ENCODE data around the gene PYCARD.

Gene PYCARD

GRCh38 chr16:31238041-31238440, 35.5 kb upstream of the PYCARD start:
- TF ChIP-seq Cebpa-rat (IDR thresholded peaks at IDR 0.05), result no peak
- no peak overlapping the region for H3K4me3 ChIP-seq
- peaks cover 23 to 33% (median 26%) of the 10 kb centered on the region in 11 experiments for H3K9me3 ChIP-seq (replicated peaks in 1 of 11)
- H3K4me1 ChIP-seq, result peaks cover 0 to 26% (median 12%) of the 10 kb centered on the region in 10 experiments; a peak in 19 of 20 replicates
- no peaks in the 10 kb centered on the region for H4K20me1 ChIP-seq
- no peaks in the 10 kb centered on the region for H3K27me3 ChIP-seq
- no peak overlapping the region for H3K27ac ChIP-seq
- no peak overlapping the region for H3K4me2 ChIP-seq
- H3K36me3 ChIP-seq, result no peaks in the 10 kb centered on the region; a peak in 1 of 22 replicates
- no peak overlapping the region for H3K9ac ChIP-seq

GRCh38 chr16:31229501-31229900, 26.9 kb upstream of the PYCARD start:
- Histone ChIP-seq H3K4me3 (no peak overlapping the region), H3K27me3 (no peaks in the 10 kb centered on the region), H3K36me3 (no peaks in the 10 kb centered on the region; a peak in 1 of 22 replicates), H4K20me1 (no peaks in the 10 kb centered on the region), H3K27ac (no peak overlapping the region), H3K4me1 (peaks cover 0 to 11% (median 0%) of the 10 kb centered on the region in 10 experiments; a peak in 4 of 20 replicates), H3K9me3 (replicated peaks in 1 of 11) (peaks cover 23 to 36% (median 27%) of the 10 kb centered on the region in 11 experiments), H3K9ac (no peak overlapping the region), H3K4me2 (no peak overlapping the region)
- no peak for TF ChIP-seq Cebpa-rat (IDR thresholded peaks at IDR 0.05)

- Histone ChIP-seq H3K27me3 (no peaks in the 10 kb centered on the region), H4K20me1 (no peaks in the 10 kb centered on the region), H3K4me2 (no peak overlapping the region), H3K36me3 (no peaks in the 10 kb centered on the region; a peak in 1 of 22 replicates), H3K4me3 (no peak overlapping the region), H3K9me3 (replicated peaks in 1 of 11) (peaks cover 10 to 23% (median 14%) of the 10 kb centered on the region in 11 experiments), H3K9ac (no peak overlapping the region), H3K4me1 (peaks cover 0 to 11% (median 0%) of the 10 kb centered on the region in 10 experiments; a peak in 4 of 20 replicates), H3K27ac (no peak overlapping the region)
- TF ChIP-seq Cebpa-rat (IDR thresholded peaks at IDR 0.05), result no peak
These were observed 25.6 kb upstream of the PYCARD start for GRCh38 chr16:31228206-31228605.

GRCh38 chr16:31225193-31225592, 22.6 kb upstream of the PYCARD start:
- H3K36me3 ChIP-seq, result no peaks in the 10 kb centered on the region; a peak in 1 of 22 replicates

GRCh38 chr16:31224092-31224955, 21.8 kb upstream of the PYCARD start:
- Histone ChIP-seq H3K27me3 (peaks cover 0 to 9% (median 0%) of the 10 kb centered on the region in 11 experiments; a peak in 3 of 22 replicates), H3K9ac (no peak overlapping the region), H3K36me3 (no peaks in the 10 kb centered on the region; a peak in 1 of 22 replicates), H3K4me3 (no peak overlapping the region), H3K4me1 (peaks cover 0 to 18% (median 3%) of the 10 kb centered on the region in 10 experiments; a peak in 8 of 20 replicates), H4K20me1 (no peaks in the 10 kb centered on the region), H3K4me2 (no peak overlapping the region), H3K27ac (no peak overlapping the region), H3K9me3 (replicated peaks in 1 of 11) (no peaks in the 10 kb centered on the region; a peak in 1 of 22 replicates)
- no peak for TF ChIP-seq Cebpa-rat (IDR thresholded peaks at IDR 0.05)

More at GRCh38 chr16:31225193-31225592, 22.6 kb upstream of the PYCARD start:
- Histone ChIP-seq H3K9ac (no peak overlapping the region), H3K4me2 (no peak overlapping the region), H3K4me1 (peaks cover 0 to 22% (median 3%) of the 10 kb centered on the region in 10 experiments; a peak in 8 of 20 replicates), H3K27ac (no peak overlapping the region), H3K9me3 (replicated peaks in 1 of 11) (no peaks in the 10 kb centered on the region; a peak in 1 of 22 replicates), H4K20me1 (no peaks in the 10 kb centered on the region), H3K4me3 (no peak overlapping the region), H3K27me3 (peaks cover 0 to 9% (median 0%) of the 10 kb centered on the region in 11 experiments; a peak in 3 of 22 replicates)
- no peak for TF ChIP-seq Cebpa-rat (IDR thresholded peaks at IDR 0.05)

- H3K4me1 ChIP-seq, result peaks cover 0 to 12% (median 4%) of the 10 kb centered on the region in 10 experiments; a peak in 9 of 20 replicates
- no peaks in the 10 kb centered on the region; a peak in 1 of 22 replicates for H3K9me3 ChIP-seq (replicated peaks in 1 of 11)
- no peak overlapping the region for H3K4me2 ChIP-seq
- H4K20me1 ChIP-seq, result no peaks in the 10 kb centered on the region
- no peak overlapping the region for H3K4me3 ChIP-seq
- no peak overlapping the region for H3K27ac ChIP-seq
- no peak overlapping the region for H3K9ac ChIP-seq
- TF ChIP-seq Cebpa-rat (IDR thresholded peaks at IDR 0.05), result no peak
- H3K27me3 ChIP-seq, result peaks cover 0 to 12% (median 2%) of the 10 kb centered on the region in 11 experiments; a peak in 9 of 22 replicates
- H3K36me3 ChIP-seq, result no peaks in the 10 kb centered on the region; a peak in 1 of 22 replicates
These were observed 20.5 kb upstream of the PYCARD start for GRCh38 chr16:31223044-31223443.

- no peak for TF ChIP-seq Cebpa-rat (IDR thresholded peaks at IDR 0.05)
- Histone ChIP-seq H4K20me1 (peaks cover 0 to 8% (median 5%) of the 10 kb centered on the region in 11 experiments; a peak in 9 of 22 replicates), H3K4me3 (no peak overlapping the region), H3K9me3 (replicated peaks in 1 of 11) (no peaks in the 10 kb centered on the region; a peak in 1 of 22 replicates), H3K4me1 (peaks cover 13 to 26% (median 17%) of the 10 kb centered on the region in 10 experiments; a peak in 19 of 20 replicates), H3K4me2 (peak overlapping the region in 5 of 11 experiments; percentile 19 to 41 (median 39); a peak in 7 of 22 replicates), H3K9ac (no peak overlapping the region), H3K27me3 (peaks cover 14 to 26% (median 17%) of the 10 kb centered on the region in 11 experiments), H3K27ac (no peak overlapping the region), H3K36me3 (no peaks in the 10 kb centered on the region; a peak in 1 of 22 replicates)
These were observed 19.0 kb upstream of the PYCARD start for GRCh38 chr16:31221357-31222160.

- Histone ChIP-seq H3K4me1 (peaks cover 36 to 49% (median 40%) of the 10 kb centered on the region in 10 experiments), H3K9ac (no peak overlapping the region), H3K36me3 (no peaks in the 10 kb centered on the region; a peak in 1 of 22 replicates), H3K27ac (no peak overlapping the region), H3K9me3 (replicated peaks in 1 of 11) (no peaks in the 10 kb centered on the region; a peak in 1 of 22 replicates), H3K4me2 (no peak overlapping the region), H4K20me1 (peaks cover 0 to 20% (median 11%) of the 10 kb centered on the region in 11 experiments; a peak in 9 of 22 replicates), H3K27me3 (peaks cover 25 to 49% (median 40%) of the 10 kb centered on the region in 11 experiments), H3K4me3 (no peak overlapping the region)
- no peak for TF ChIP-seq Cebpa-rat (IDR thresholded peaks at IDR 0.05)
These were observed 16.7 kb upstream of the PYCARD start for GRCh38 chr16:31219154-31219741.
